Measurements from ENCODE around the gene NUMA1. TPM values are rescaled to one million over a fixed set of nuclear protein-coding genes. Genes with fewer than 3 reads are reported as not detected.

NUMA1 gene
- total and polyA plus RNA-seq, 12 donors = 54.1 to 159 (median 83.4) TPM

GRCh38 chr11:72078477-72078876 is 1.9 kb downstream of the NUMA1 start:
- DNase-seq (no peak), ATAC-seq (no peak)
- TF ChIP-seq CTCF (IDR thresholded peaks at IDR 0.05) = no peak
- Histone ChIP-seq H3K27me3 (no peaks in the 10 kb centered on the region), H3K27ac (peak overlapping the region in 3 of 10 donors; percentile 17 to 95 (median 87)), H3K36me3 (peaks cover 0 to 9% (median 0%) of the 10 kb centered on the region in 9 donors), H3K9me3 (no peaks in the 10 kb centered on the region), H3K4me1 (peaks cover 0 to 49% (median 15%) of the 10 kb centered on the region in 9 donors), H3K4me3 (no peak overlapping the region)
- intact Hi-C loops (cut with DNase I) = loop anchor here in 2 of 10 donors (5.0 kb wide), 1 partner anchor 36 kb away; no protein-coding TSS in a partner anchor
- 80 to 83% methylated on average over 6 of the region's 6 CpGs for WGBS, 2 donors

GRCh38 chr11:72075756-72076155 is 4.6 kb downstream of the NUMA1 start:
- 82 to 94% methylated on average over 4 of the region's 4 CpGs for WGBS, 2 donors
- peaks cover 0 to 9% (median 0%) of the 10 kb centered on the region in 9 donors for H3K36me3 ChIP-seq
- intact Hi-C loops (cut with DNase I) = loop anchor here in 2 of 10 donors (5.0 kb wide), 1 partner anchor 33 kb away; no protein-coding TSS in a partner anchor
- peak overlapping the region in 1 of 10 donors; percentile 76 for H3K27ac ChIP-seq
- no peak for DNase-seq
- no peak for TF ChIP-seq CTCF (IDR thresholded peaks at IDR 0.05)
- peak overlapping the region in 1 of 10 donors; percentile 15 for H3K4me3 ChIP-seq
- no peaks in the 10 kb centered on the region for H3K27me3 ChIP-seq
- H3K9me3 ChIP-seq = no peaks in the 10 kb centered on the region
- H3K4me1 ChIP-seq = peaks cover 0 to 47% (median 10%) of the 10 kb centered on the region in 9 donors
- ATAC-seq = no peak

GRCh38 chr11:72075109-72075508 is 5.2 kb downstream of the NUMA1 start:
- H3K27me3 ChIP-seq = no peaks in the 10 kb centered on the region
- H3K4me3 ChIP-seq = peak overlapping the region in 1 of 10 donors; percentile 15
- H3K9me3 ChIP-seq = no peaks in the 10 kb centered on the region
- DNase-seq = no peak
- peaks cover 0 to 9% (median 0%) of the 10 kb centered on the region in 9 donors for H3K36me3 ChIP-seq
- peak in 1 of 9 donors; percentile 27 for TF ChIP-seq CTCF (IDR thresholded peaks at IDR 0.05)
- 86 to 100% methylated on average over 1 of the region's 1 CpG for WGBS, 2 donors
- intact Hi-C loops (cut with DNase I) = loop anchor here in 2 of 10 donors (5.0 kb wide), 1 partner anchor 33 kb away; no protein-coding TSS in a partner anchor
- ATAC-seq = no peak
- peaks cover 0 to 54% (median 17%) of the 10 kb centered on the region in 9 donors for H3K4me1 ChIP-seq
- peak overlapping the region in 1 of 10 donors; percentile 76 for H3K27ac ChIP-seq

- H3K27ac ChIP-seq = peak overlapping the region in 2 of 10 donors; percentile 31 to 48
- peaks cover 0 to 20% (median 0%) of the 10 kb centered on the region in 9 donors for H3K36me3 ChIP-seq
- TF ChIP-seq CTCF (IDR thresholded peaks at IDR 0.05) = no peak
- no peak for DNase-seq
- intact Hi-C loops (cut with DNase I) = no loop called here
- 75 to 76% methylated on average over 3 of the region's 3 CpGs for WGBS, 2 donors
- ATAC-seq = no peak
- no peak overlapping the region for H3K4me3 ChIP-seq
- no peaks in the 10 kb centered on the region for H3K9me3 ChIP-seq
- H3K4me1 ChIP-seq = peaks cover 5 to 67% (median 35%) of the 10 kb centered on the region in 9 donors
- H3K27me3 ChIP-seq = no peaks in the 10 kb centered on the region
Observed at GRCh38 chr11:72072348-72072747, 8.0 kb downstream of the NUMA1 start.

Data from heart right ventricle (tissue), 16 donors.